ENCODE results near the gene CCM2L.

CCM2L gene

GRCh38 chr20:32075534-32075933 lies 65.3 kb downstream of the CCM2L start:
- no peak for TF ChIP-seq CTCF (IDR thresholded peaks at IDR 0.05)

- TF ChIP-seq CTCF (IDR thresholded peaks at IDR 0.05): no peak
Measured at GRCh38 chr20:32077190-32077589, 67.0 kb downstream of the CCM2L start.

- no peak for TF ChIP-seq CTCF (IDR thresholded peaks at IDR 0.05)
Measured at GRCh38 chr20:32078322-32078721, 68.1 kb downstream of the CCM2L start.

- TF ChIP-seq CTCF (IDR thresholded peaks at IDR 0.05): no peak
Measured at GRCh38 chr20:32078791-32079190, 68.6 kb downstream of the CCM2L start.

GRCh38 chr20:32079655-32080109 lies 69.4 kb downstream of the CCM2L start:
- TF ChIP-seq CTCF (IDR thresholded peaks at IDR 0.05): no peak

GRCh38 chr20:32080783-32081182 lies 70.5 kb downstream of the CCM2L start:
- no peak for TF ChIP-seq CTCF (IDR thresholded peaks at IDR 0.05)
